ENCODE measurements around the gene PIK3AP1.

DNA sequence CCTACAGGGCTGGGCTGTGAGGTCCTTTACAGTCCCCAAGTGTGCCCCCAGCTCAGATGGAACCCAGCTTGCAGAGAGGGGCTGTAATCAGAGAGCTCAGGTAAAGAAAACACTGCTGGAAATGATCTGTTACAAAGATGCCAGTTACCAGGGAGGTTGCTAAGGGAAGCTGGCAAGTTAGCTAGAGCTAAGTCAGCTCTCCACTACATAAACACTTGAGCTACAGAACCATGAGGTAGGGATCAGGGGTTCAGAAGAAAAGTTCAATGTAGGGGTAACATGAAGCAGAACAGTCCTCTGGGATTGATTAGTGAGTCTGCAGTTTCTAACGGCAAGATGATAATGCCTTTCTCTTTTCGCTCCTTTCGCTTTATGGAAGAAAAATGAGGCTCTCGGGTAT is 80.4 kb downstream of the PIK3AP1 start:
- TF ChIP-seq POLR2A (IDR thresholded peaks at IDR 0.05): no peak
- TF ChIP-seq, protein P1, sequence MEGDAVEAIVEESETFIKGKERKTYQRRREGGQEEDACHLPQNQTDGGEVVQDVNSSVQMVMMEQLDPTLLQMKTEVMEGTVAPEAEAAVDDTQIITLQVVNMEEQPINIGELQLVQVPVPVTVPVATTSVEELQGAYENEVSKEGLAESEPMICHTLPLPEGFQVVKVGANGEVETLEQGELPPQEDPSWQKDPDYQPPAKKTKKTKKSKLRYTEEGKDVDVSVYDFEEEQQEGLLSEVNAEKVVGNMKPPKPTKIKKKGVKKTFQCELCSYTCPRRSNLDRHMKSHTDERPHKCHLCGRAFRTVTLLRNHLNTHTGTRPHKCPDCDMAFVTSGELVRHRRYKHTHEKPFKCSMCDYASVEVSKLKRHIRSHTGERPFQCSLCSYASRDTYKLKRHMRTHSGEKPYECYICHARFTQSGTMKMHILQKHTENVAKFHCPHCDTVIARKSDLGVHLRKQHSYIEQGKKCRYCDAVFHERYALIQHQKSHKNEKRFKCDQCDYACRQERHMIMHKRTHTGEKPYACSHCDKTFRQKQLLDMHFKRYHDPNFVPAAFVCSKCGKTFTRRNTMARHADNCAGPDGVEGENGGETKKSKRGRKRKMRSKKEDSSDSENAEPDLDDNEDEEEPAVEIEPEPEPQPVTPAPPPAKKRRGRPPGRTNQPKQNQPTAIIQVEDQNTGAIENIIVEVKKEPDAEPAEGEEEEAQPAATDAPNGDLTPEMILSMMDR (IDR thresholded peaks at IDR 0.05 in 4 of 5, conservative IDR thresholded peaks at IDR 0.05 in 1 of 5): no peak

Data from gastrocnemius medialis (tissue), 4 donors.